Measurements from ENCODE around the gene NPAT. TPM values are rescaled to one million over a fixed set of nuclear protein-coding genes. Genes with fewer than 3 reads are reported as not detected.

Gene NPAT
- polyA plus RNA-seq: 14.1 and 18.3 TPM in 2 replicates

GRCh38 chr11:108222574-108223347 is at the start of gene NPAT, which contains the start of gene ATM:
TSS of gene NPAT (minus strand) at chr11:108222638. CDS start at chr11:108222536, 102 bp downstream.
TSS of gene ATM (plus strand) at chr11:108223067. CDS start at chr11:108227625, 4,558 bp downstream.

GRCh38 chr11:108121274-108122155 is 100.9 kb downstream of the NPAT start, which contains the start of gene ACAT1:
TSS of gene ACAT1 (plus strand) at chr11:108121567. CDS start at chr11:108121607, 40 bp downstream.

Other genes starting within 250 kb of the NPAT start
- 32.2 and 46.4 TPM in 2 replicates for gene CUL5, start 213.7 kb downstream of the NPAT start, polyA plus RNA-seq
- gene ACAT1, start 101.1 kb downstream of the NPAT start, polyA plus RNA-seq: 215 and 226 TPM in 2 replicates
- gene ATM, start 429 bp upstream of the NPAT start, polyA plus RNA-seq: 34.4 and 40.7 TPM in 2 replicates
- gene C11orf65, start 244.9 kb upstream of the NPAT start, polyA plus RNA-seq: 1.8 and 2.8 TPM in 2 replicates

Measured in Purkinje cell (primary cell).